Measurements from ENCODE around the gene DMD.

DMD gene

GRCh38 chrX:31443654-31444053, 1767.7 kb downstream of the DMD start:
- H4K20me1 ChIP-seq (ENCODE audit: insufficient read depth, low read length, poor library complexity, severe bottlenecking), result no peaks in the 10 kb centered on the region
- no peaks in the 10 kb centered on the region for H3K79me2 ChIP-seq (ENCODE audit: insufficient read depth, low read length)
- H3F3A ChIP-seq (ENCODE audit: low read depth), result no peaks in the 10 kb centered on the region
- H3K9me3 ChIP-seq (ENCODE audit: insufficient read depth, low read depth, low read length), result no peaks in the 10 kb centered on the region
- TF ChIP-seq CTCF (conservative IDR thresholded peaks at IDR 0.05; ENCODE audit: low read length) (no peak), EZH2phosphoT487 (IDR thresholded peaks at IDR 0.05; ENCODE audit: borderline replicate concordance) (no peak)
- no peaks in the 10 kb centered on the region for H3K9me2 ChIP-seq (replicated peaks; ENCODE audit: low read depth, low read length)
- no peak overlapping the region for H2AFZ ChIP-seq (ENCODE audit: low read length)
- no peaks in the 10 kb centered on the region for H3K27me3 ChIP-seq (ENCODE audit: insufficient read depth, low read length, poor library complexity, severe bottlenecking)
- no peaks in the 10 kb centered on the region for H3K4me1 ChIP-seq (ENCODE audit: insufficient read depth, low read length, poor library complexity, severe bottlenecking)
- H3K36me3 ChIP-seq (ENCODE audit: insufficient read depth, low read length), result no peaks in the 10 kb centered on the region
- H3K4me3 ChIP-seq (ENCODE audit: low read length, poor library complexity, severe bottlenecking), result no peak overlapping the region
- H3K9ac ChIP-seq (ENCODE audit: low read depth, low read length, poor library complexity, severe bottlenecking), result no peak overlapping the region
- no peak overlapping the region for H3K4me2 ChIP-seq (ENCODE audit: low read depth, low read length, poor library complexity, severe bottlenecking)

GRCh38 chrX:31440546-31440945, 1770.8 kb downstream of the DMD start:
- Histone ChIP-seq H3K36me3 (ENCODE audit: insufficient read depth, low read length) (no peaks in the 10 kb centered on the region), H3K9me3 (ENCODE audit: insufficient read depth, low read depth, low read length) (no peaks in the 10 kb centered on the region), H4K20me1 (ENCODE audit: insufficient read depth, low read length, poor library complexity, severe bottlenecking) (no peaks in the 10 kb centered on the region), H2AFZ (ENCODE audit: low read length) (no peak overlapping the region), H3K4me2 (ENCODE audit: low read depth, low read length, poor library complexity, severe bottlenecking) (no peak overlapping the region), H3K9ac (ENCODE audit: low read depth, low read length, poor library complexity, severe bottlenecking) (no peak overlapping the region), H3K4me1 (ENCODE audit: insufficient read depth, low read length, poor library complexity, severe bottlenecking) (no peaks in the 10 kb centered on the region), H3F3A (ENCODE audit: low read depth) (no peaks in the 10 kb centered on the region), H3K27me3 (ENCODE audit: insufficient read depth, low read length, poor library complexity, severe bottlenecking) (no peaks in the 10 kb centered on the region), H3K4me3 (ENCODE audit: low read length, poor library complexity, severe bottlenecking) (no peak overlapping the region), H3K79me2 (ENCODE audit: insufficient read depth, low read length) (no peaks in the 10 kb centered on the region), H3K9me2 (replicated peaks; ENCODE audit: low read depth, low read length) (no peaks in the 10 kb centered on the region)
- TF ChIP-seq CTCF (conservative IDR thresholded peaks at IDR 0.05; ENCODE audit: low read length) (no peak), EZH2phosphoT487 (IDR thresholded peaks at IDR 0.05; ENCODE audit: borderline replicate concordance) (no peak)

GRCh38 chrX:31436424-31436823, 1774.9 kb downstream of the DMD start:
- Histone ChIP-seq H4K20me1 (ENCODE audit: insufficient read depth, low read length, poor library complexity, severe bottlenecking) (no peaks in the 10 kb centered on the region), H3K9ac (ENCODE audit: low read depth, low read length, poor library complexity, severe bottlenecking) (no peak overlapping the region), H3K79me2 (ENCODE audit: insufficient read depth, low read length) (no peaks in the 10 kb centered on the region), H3K9me2 (replicated peaks; ENCODE audit: low read depth, low read length) (no peaks in the 10 kb centered on the region), H3K9me3 (ENCODE audit: insufficient read depth, low read depth, low read length) (no peaks in the 10 kb centered on the region), H3F3A (ENCODE audit: low read depth) (no peaks in the 10 kb centered on the region), H3K4me2 (ENCODE audit: low read depth, low read length, poor library complexity, severe bottlenecking) (no peak overlapping the region), H3K4me1 (ENCODE audit: insufficient read depth, low read length, poor library complexity, severe bottlenecking) (no peaks in the 10 kb centered on the region), H3K36me3 (ENCODE audit: insufficient read depth, low read length) (no peaks in the 10 kb centered on the region), H3K4me3 (ENCODE audit: low read length, poor library complexity, severe bottlenecking) (no peak overlapping the region), H3K27me3 (ENCODE audit: insufficient read depth, low read length, poor library complexity, severe bottlenecking) (no peaks in the 10 kb centered on the region), H2AFZ (ENCODE audit: low read length) (no peak overlapping the region)
- TF ChIP-seq CTCF (conservative IDR thresholded peaks at IDR 0.05; ENCODE audit: low read length) (no peak), EZH2phosphoT487 (IDR thresholded peaks at IDR 0.05; ENCODE audit: borderline replicate concordance) (no peak)
